A673 (cell line): Measurements from ENCODE around the gene PZP. TPM values are rescaled to one million over a fixed set of nuclear protein-coding genes. Genes with fewer than 3 reads are reported as not detected.
"Not testable (repeated sequence)": the region's sequence is repeated elsewhere in the genome, so short reads cannot be mapped to it uniquely, and the experiment has no call there.

Source experiments
- BruUV-seq: library from RNA; stranded (reverse); fragments of 400-500 nt; replicated peaks from 2 replicates; lab custom pipeline; 2021; lab: Mats Ljungman, UMichigan
- CTCF ChIA-PET: fragments of 300-600 bp; sonication (Branson Sonifier 250); formaldehyde crosslinking; loops from one replicate; lab custom pipeline; 2022; ENCODE audit warnings: antibody characterized with exemption; lab: Charles Lee
- POLR2A ChIA-PET: fragments of 300-600 bp; sonication (Branson Sonifier 250); formaldehyde crosslinking; loops from one replicate; lab custom pipeline; 2022; ENCODE audit warnings: antibody characterized with exemption; ENCODE audit not compliant: low non-redundant PET; lab: Charles Lee
- DNase-seq: peaks from one replicate; pipeline ENCODE4 v3.0.0-alpha.2; 2015; ENCODE audit warnings: low spot score
- H3K27ac ChIP-seq: fragments of 200-600 bp; sonication (generic); 2 replicates; pipeline ENCODE4 v1.5.1; 2016; ENCODE audit warnings: mixed run types, low read depth, mild to moderate bottlenecking, mixed read lengths, antibody characterized with exemption, low read length; ENCODE audit not compliant: poor library complexity, severe bottlenecking
- H3K27me3 ChIP-seq: fragments of 200-600 bp; sonication (generic); replicated peaks from 2 replicates; pipeline ENCODE4 v1.6.1; 2017; ENCODE audit warnings: mixed run types, low read depth, mild to moderate bottlenecking, mixed read lengths, antibody characterized with exemption, low read length; ENCODE audit not compliant: insufficient read depth, poor library complexity
- H3K36me3 ChIP-seq: fragments of 200-600 bp; sonication (generic); 2 replicates; pipeline ENCODE4 v1.6.1; 2016; ENCODE audit warnings: mixed run types, mild to moderate bottlenecking, mixed read lengths, antibody characterized with exemption, low read length; ENCODE audit not compliant: insufficient read depth, poor library complexity, severe bottlenecking
- H3K4me1 ChIP-seq: fragments of 200-600 bp; sonication (generic); 2 replicates; pipeline ENCODE4 v1.6.1; 2017; ENCODE audit warnings: mixed run types, mild to moderate bottlenecking, mixed read lengths, antibody characterized with exemption, low read length; ENCODE audit not compliant: insufficient read depth, poor library complexity, severe bottlenecking
- H3K4me3 ChIP-seq: fragments of 200-600 bp; sonication (generic); 2 replicates; pipeline ENCODE4 v1.5.1; 2016; ENCODE audit warnings: low read depth, mixed run types, mild to moderate bottlenecking, mixed read lengths, low read length; ENCODE audit not compliant: poor library complexity, severe bottlenecking
- H3K9me3 ChIP-seq: fragments of 200-600 bp; sonication (generic); 2 replicates; pipeline ENCODE4 v1.6.1; 2016; ENCODE audit warnings: mixed run types, low read depth, mild to moderate bottlenecking, mixed read lengths, antibody characterized with exemption, low read length; ENCODE audit not compliant: poor library complexity, severe bottlenecking
- EZH2 ChIP-seq: fragments of 200-600 bp; sonication (generic); IDR thresholded peaks from 2 replicates; pipeline ENCODE4 v1.6.1; 2017; ENCODE audit warnings: borderline replicate concordance, low read depth, mild to moderate bottlenecking, mixed read lengths, antibody characterized with exemption, low read length; ENCODE audit not compliant: poor library complexity, severe bottlenecking
- intact Hi-C: fragments of 100-400 bp; cut with micrococcal nuclease; formaldehyde crosslinking; loops from one replicate; pipeline ENCODE4 v1.10.0; 2022; ENCODE audit not compliant: unreplicated experiment
- total RNA-seq: library from RNA; stranded (reverse); gene quantifications from 2 replicates; pipeline ENCODE4 v1.2.3, GENCODE V29; 2021
- TF ChIP-seq, protein P1 (sequence below): fragments of 300-800, 200-600 bp; sonication (generic); conservative IDR thresholded peaks from 2 replicates; pipeline ENCODE4 v1.5.1; 2017; ENCODE audit warnings: low read depth, mild to moderate bottlenecking, antibody characterized with exemption, low read length, moderate library complexity, mixed read lengths

Gene PZP
- total RNA-seq, 1 experiment from 2014 or later = not detected

DNA sequence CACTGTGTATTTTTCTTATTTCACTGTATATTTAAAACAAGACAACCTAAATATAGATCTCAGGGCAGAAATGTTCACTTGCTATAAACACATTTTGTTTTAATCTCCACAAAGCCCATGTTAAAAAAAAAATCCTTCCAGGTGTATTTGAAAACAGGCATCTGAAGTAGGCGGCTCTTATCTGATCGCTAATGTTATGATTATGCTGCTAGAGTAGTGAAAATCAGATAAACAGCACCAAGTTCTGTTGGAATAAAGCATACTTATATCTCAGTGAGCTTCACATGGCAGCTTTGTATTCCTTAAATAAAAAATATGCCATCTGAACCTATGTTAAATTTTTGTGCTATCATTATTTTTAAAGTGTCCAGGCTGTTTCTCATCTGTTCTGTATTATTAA, 47.6 kb upstream of the PZP start:
- no TSS peak for BruUV-seq
- Histone ChIP-seq H3K27ac (no peak overlapping the region), H3K4me1 (no peaks in the 10 kb centered on the region), H3K27me3 (peaks cover 20% of the 10 kb centered on the region), H3K36me3 (no peaks in the 10 kb centered on the region), H3K4me3 (no peak overlapping the region), H3K9me3 (no peaks in the 10 kb centered on the region)
- no peak for TF ChIP-seq EZH2
- TF ChIP-seq, protein P1, sequence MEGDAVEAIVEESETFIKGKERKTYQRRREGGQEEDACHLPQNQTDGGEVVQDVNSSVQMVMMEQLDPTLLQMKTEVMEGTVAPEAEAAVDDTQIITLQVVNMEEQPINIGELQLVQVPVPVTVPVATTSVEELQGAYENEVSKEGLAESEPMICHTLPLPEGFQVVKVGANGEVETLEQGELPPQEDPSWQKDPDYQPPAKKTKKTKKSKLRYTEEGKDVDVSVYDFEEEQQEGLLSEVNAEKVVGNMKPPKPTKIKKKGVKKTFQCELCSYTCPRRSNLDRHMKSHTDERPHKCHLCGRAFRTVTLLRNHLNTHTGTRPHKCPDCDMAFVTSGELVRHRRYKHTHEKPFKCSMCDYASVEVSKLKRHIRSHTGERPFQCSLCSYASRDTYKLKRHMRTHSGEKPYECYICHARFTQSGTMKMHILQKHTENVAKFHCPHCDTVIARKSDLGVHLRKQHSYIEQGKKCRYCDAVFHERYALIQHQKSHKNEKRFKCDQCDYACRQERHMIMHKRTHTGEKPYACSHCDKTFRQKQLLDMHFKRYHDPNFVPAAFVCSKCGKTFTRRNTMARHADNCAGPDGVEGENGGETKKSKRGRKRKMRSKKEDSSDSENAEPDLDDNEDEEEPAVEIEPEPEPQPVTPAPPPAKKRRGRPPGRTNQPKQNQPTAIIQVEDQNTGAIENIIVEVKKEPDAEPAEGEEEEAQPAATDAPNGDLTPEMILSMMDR = no peak
- intact Hi-C loops = no loop called here
- ChIA-PET CTCF (no interaction called here), POLR2A (no interaction called here)
- no peak for DNase-seq

DNA sequence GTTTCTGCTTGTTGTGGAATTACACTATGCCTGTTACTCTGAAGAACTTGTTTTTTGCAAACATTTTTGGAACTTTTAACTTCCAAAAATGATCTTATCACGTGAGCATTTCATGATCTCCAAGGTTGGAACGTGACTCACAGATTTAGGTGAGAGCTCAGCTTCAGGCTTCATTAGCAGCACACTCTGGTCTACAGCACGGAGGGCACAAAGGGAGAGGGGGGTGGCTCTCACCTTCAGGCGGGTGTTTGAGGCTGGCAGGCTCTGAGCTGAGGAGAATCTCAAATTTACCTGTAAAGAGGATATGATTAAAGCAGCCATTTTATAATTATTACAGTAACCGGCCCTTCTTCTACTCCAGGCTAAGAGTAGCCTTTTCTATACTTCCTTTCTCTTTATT, 45.3 kb upstream of the PZP start:
- no peak for TF ChIP-seq EZH2
- TF ChIP-seq, protein P1 = no peak
- peaks cover 35% of the 10 kb centered on the region for H3K27me3 ChIP-seq
- no peak overlapping the region for H3K4me3 ChIP-seq
- POLR2A ChIA-PET = no interaction called here
- no peaks in the 10 kb centered on the region for H3K36me3 ChIP-seq
- CTCF ChIA-PET = no interaction called here
- no TSS peak for BruUV-seq
- H3K9me3 ChIP-seq = no peaks in the 10 kb centered on the region
- no peaks in the 10 kb centered on the region for H3K4me1 ChIP-seq
- no peak for DNase-seq
- intact Hi-C loops = no loop called here
- no peak overlapping the region for H3K27ac ChIP-seq

DNA sequence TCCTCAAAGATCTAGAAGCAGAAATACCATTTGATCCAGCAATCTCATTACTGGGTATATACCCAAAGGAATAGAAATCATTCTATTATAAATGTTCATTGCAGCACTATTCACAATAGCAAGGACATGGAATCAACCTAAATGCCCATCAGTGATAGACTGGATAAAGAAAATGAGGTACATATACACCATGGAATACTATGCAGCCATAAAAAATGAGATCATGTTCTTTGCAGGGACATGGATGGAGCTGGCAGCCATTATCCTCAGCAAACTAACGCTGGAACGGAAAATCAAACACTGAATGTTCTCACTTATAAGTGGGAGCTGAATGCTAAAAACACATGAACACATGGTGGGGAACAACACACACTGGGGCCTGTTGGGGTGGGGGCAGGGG, 44.6 kb upstream of the PZP start:
- CTCF ChIA-PET, H3K36me3 ChIP-seq, intact Hi-C loops, H3K4me1 ChIP-seq, POLR2A ChIA-PET, H3K27ac ChIP-seq, H3K9me3 ChIP-seq, DNase-seq, H3K4me3 ChIP-seq, BruUV-seq: not testable (repeated sequence)
- peaks cover 35% of the 10 kb centered on the region for H3K27me3 ChIP-seq

- TF ChIP-seq EZH2 = no peak
- TF ChIP-seq, protein P1 = no peak
- Histone ChIP-seq H3K4me3 (no peak overlapping the region), H3K4me1 (no peaks in the 10 kb centered on the region), H3K36me3 (no peaks in the 10 kb centered on the region), H3K27me3 (peaks cover 35% of the 10 kb centered on the region), H3K27ac (no peak overlapping the region), H3K9me3 (no peaks in the 10 kb centered on the region)
- ChIA-PET POLR2A (no interaction called here), CTCF (no interaction called here)
- no TSS peak for BruUV-seq
- no peak for DNase-seq
- intact Hi-C loops = no loop called here
Measured at GRCh38 chr12:9252256-9252655, 44.1 kb upstream of the PZP start.
